GM10248 (cell line): ENCODE measurements around the gene DGKD.
A peak's percentile ranks its signal among the peaks of the same experiment; 100 is the strongest.

Experiments
- CTCF ChIA-PET: fragments of 300-600 bp; sonication (Branson Sonifier 250); formaldehyde crosslinking; extraction: SDS; loops from one replicate; lab custom pipeline; 2021; ENCODE audit warnings: antibody characterized with exemption; lab: Yijun Ruan, JAX
- POLR2A ChIA-PET: fragments of 350-650 bp; sonication (Branson Sonifier 250); formaldehyde crosslinking; extraction: SDS; loops from one replicate; lab custom pipeline; 2020; ENCODE audit warnings: antibody characterized with exemption; lab: Yijun Ruan, JAX
- DNase-seq: peaks from one replicate; pipeline ENCODE4 v3.0.0; 2012; ENCODE audit errors: extremely low spot score
- CTCF ChIP-seq: IDR thresholded peaks from 2 replicates; pipeline ENCODE4 v1.5.1; 2012; ENCODE audit warnings: mild to moderate bottlenecking, low read depth; ENCODE audit errors: extremely low read depth, missing control alignments, control extremely low read depth

Gene DGKD

GRCh38 chr2:233384811-233385488, 30.7 kb downstream of the DGKD start:
- POLR2A ChIA-PET = interaction anchor here (0.6 kb wide), 1 partner anchor 134 kb away, joined by 3 read pairs; the partner anchor contains the start of gene ATG16L1
- DNase-seq = no peak
- CTCF ChIA-PET = interaction anchor here (0.8 to 2.7 kb wide), 13 partner anchors 11 to 473 kb away, joined by 3 to 13 read pairs (median 6); partner anchors contain the start of gene DGKD
- no peak for TF ChIP-seq CTCF

- ChIA-PET POLR2A (interaction anchor here (0.6 kb wide), 1 partner anchor 134 kb away, joined by 3 read pairs; the partner anchor contains the start of gene ATG16L1), CTCF (interaction anchor here (0.8 to 2.7 kb wide), 9 partner anchors 11 to 472 kb away, joined by 3 to 13 read pairs (median 6); partner anchors contain the start of gene DGKD)
- no peak for TF ChIP-seq CTCF
- peak; percentile 69 for DNase-seq
Measured at GRCh38 chr2:233385489-233386044, 31.3 kb downstream of the DGKD start.

- TF ChIP-seq CTCF = no peak
- ChIA-PET CTCF (interaction anchor here (0.7 to 1.8 kb wide), 2 partner anchors 18 to 33 kb away, joined by 3 to 6 read pairs; partner anchors contain the start of gene DGKD), POLR2A (no interaction called here)
- no peak for DNase-seq
Measured at GRCh38 chr2:233386382-233387041, 32.2 kb downstream of the DGKD start.

- no peak for TF ChIP-seq CTCF
- DNase-seq = no peak
- CTCF ChIA-PET = interaction anchor here (0.7 to 1.8 kb wide), 5 partner anchors 12 to 56 kb away, joined by 3 to 6 read pairs (median 4); partner anchors contain the start of gene DGKD
- POLR2A ChIA-PET = no interaction called here
Measured at GRCh38 chr2:233387225-233387624, 32.9 kb downstream of the DGKD start.

- no peak for DNase-seq
- ChIA-PET CTCF (interaction anchor here (1.0 to 1.8 kb wide), 4 partner anchors 11 to 55 kb away, joined by 3 to 6 read pairs (median 4); partner anchors contain the start of gene DGKD), POLR2A (no interaction called here)
- no peak for TF ChIP-seq CTCF
Measured at GRCh38 chr2:233387667-233388528, 33.6 kb downstream of the DGKD start.
